Measurements from ENCODE around the gene DIPK1B.

Gene DIPK1B

GRCh38 chr9:136696502-136696901 is 15.9 kb upstream of the DIPK1B start:
- no peak for TF ChIP-seq CTCF (IDR thresholded peaks at IDR 0.05; ENCODE audit: poor library complexity, severe bottlenecking)
- Histone ChIP-seq H3K27ac (ENCODE audit: poor library complexity, severe bottlenecking) (no peak overlapping the region), H3K9me3 (ENCODE audit: severe bottlenecking) (no peaks in the 10 kb centered on the region), H3K4me3 (ENCODE audit: severe bottlenecking) (no peak overlapping the region), H3K36me3 (ENCODE audit: low read depth) (no peaks in the 10 kb centered on the region), H3K4me1 (ENCODE audit: insufficient read depth, poor library complexity, severe bottlenecking) (peaks cover 14% of the 10 kb centered on the region), H3K27me3 (ENCODE audit: insufficient read depth, poor library complexity, severe bottlenecking) (peaks cover 7% of the 10 kb centered on the region)
- DNase-seq (ENCODE audit: low spot score) (no peak), ATAC-seq (ENCODE audit: low read depth) (no peak)

- peaks cover 7% of the 10 kb centered on the region for H3K27me3 ChIP-seq (ENCODE audit: insufficient read depth, poor library complexity, severe bottlenecking)
- no peak overlapping the region for H3K4me3 ChIP-seq (ENCODE audit: severe bottlenecking)
- H3K9me3 ChIP-seq (ENCODE audit: severe bottlenecking) = no peaks in the 10 kb centered on the region
- DNase-seq (ENCODE audit: low spot score) (no peak), ATAC-seq (ENCODE audit: low read depth) (no peak)
- H3K27ac ChIP-seq (ENCODE audit: poor library complexity, severe bottlenecking) = no peak overlapping the region
- H3K36me3 ChIP-seq (ENCODE audit: low read depth) = no peaks in the 10 kb centered on the region
- TF ChIP-seq CTCF (IDR thresholded peaks at IDR 0.05; ENCODE audit: poor library complexity, severe bottlenecking) = no peak
- H3K4me1 ChIP-seq (ENCODE audit: insufficient read depth, poor library complexity, severe bottlenecking) = peaks cover 14% of the 10 kb centered on the region
Measured at GRCh38 chr9:136697146-136697820, 15.1 kb upstream of the DIPK1B start.

GRCh38 chr9:136697821-136698526 is 14.4 kb upstream of the DIPK1B start:
- Histone ChIP-seq H3K36me3 (ENCODE audit: low read depth) (no peaks in the 10 kb centered on the region), H3K27me3 (ENCODE audit: insufficient read depth, poor library complexity, severe bottlenecking) (peaks cover 7% of the 10 kb centered on the region), H3K9me3 (ENCODE audit: severe bottlenecking) (no peaks in the 10 kb centered on the region), H3K27ac (ENCODE audit: poor library complexity, severe bottlenecking) (no peak overlapping the region), H3K4me3 (ENCODE audit: severe bottlenecking) (no peak overlapping the region), H3K4me1 (ENCODE audit: insufficient read depth, poor library complexity, severe bottlenecking) (peaks cover 14% of the 10 kb centered on the region)
- no peak for DNase-seq (ENCODE audit: low spot score)
- ATAC-seq (ENCODE audit: low read depth) = no peak
- no peak for TF ChIP-seq CTCF (IDR thresholded peaks at IDR 0.05; ENCODE audit: poor library complexity, severe bottlenecking)

GRCh38 chr9:136698635-136699246 is 13.6 kb upstream of the DIPK1B start:
- Histone ChIP-seq H3K36me3 (ENCODE audit: low read depth) (no peaks in the 10 kb centered on the region), H3K27me3 (ENCODE audit: insufficient read depth, poor library complexity, severe bottlenecking) (peaks cover 7% of the 10 kb centered on the region), H3K4me1 (ENCODE audit: insufficient read depth, poor library complexity, severe bottlenecking) (peaks cover 8% of the 10 kb centered on the region), H3K4me3 (ENCODE audit: severe bottlenecking) (no peak overlapping the region), H3K27ac (ENCODE audit: poor library complexity, severe bottlenecking) (no peak overlapping the region), H3K9me3 (ENCODE audit: severe bottlenecking) (no peaks in the 10 kb centered on the region)
- DNase-seq (ENCODE audit: low spot score) (no peak), ATAC-seq (ENCODE audit: low read depth) (no peak)
- TF ChIP-seq CTCF (IDR thresholded peaks at IDR 0.05; ENCODE audit: poor library complexity, severe bottlenecking) = no peak

Data from RWPE2 (cell line).